HepG2 (cell line): ENCODE measurements around the gene PARD3. TPM values are rescaled to one million over a fixed set of nuclear protein-coding genes. Genes with fewer than 3 reads are reported as not detected.
A peak's percentile ranks its signal among the peaks of the same experiment; 100 is the strongest.

Experiments used
- ATAC-seq: fragments of 200-7000 bp; cut with Tn5 transposase; 3 replicates; pipeline ENCODE4 v1.9.1; 2020; ENCODE audit warnings: mild to moderate bottlenecking, moderate library complexity
- BruUV-seq: library from RNA; stranded (reverse); fragments of 400-500 nt; replicated peaks from 2 replicates; lab custom pipeline; 2021; lab: Mats Ljungman, UMichigan
- CTCF ChIA-PET: fragments of 300-600 bp; formaldehyde crosslinking; extraction: SDS; loops from one replicate; lab custom pipeline; 2021; ENCODE audit warnings: low total read pairs, inconsistent platforms, low intra/inter-chr PET ratio; lab: Yijun Ruan, JAX
- POLR2A ChIA-PET: fragments of 350-600 bp; sonication (Branson Sonifier 250); formaldehyde crosslinking; loops from one replicate; lab custom pipeline; 2020; ENCODE audit warnings: antibody characterized with exemption, inconsistent platforms; lab: Yijun Ruan, JAX
- DNase-seq: peaks from one replicate; pipeline ENCODE4 v3.0.0-alpha.2; 2015; ENCODE audit warnings: low spot score
- FAIRE-seq: peaks from 3 replicates; lab custom pipeline; 2011; peaks lifted over from hg19 to GRCh38; lab: Jason Lieb, UNC
- H2AFZ ChIP-seq: one replicate; pipeline ENCODE4 v1.6.1; 2011; ENCODE audit warnings: low read length, inconsistent platforms
- H3K27ac ChIP-seq: fragments of 300-600 bp; 3 replicates; pipeline ENCODE4 v1.8.0; 2011; ENCODE audit warnings: mixed run types, mild to moderate bottlenecking, mixed read lengths, low read length, inconsistent platforms; ENCODE audit not compliant: insufficient read depth; ENCODE audit errors: extremely low read length
- H3K27me3 ChIP-seq, 2 experiments: fragments of 200-600 bp in 1 of 2; 2 replicates in 1 of 2; 3 replicates in 1 of 2; pipeline versions ENCODE4 v1.6.0 to v1.8.0; 2011; ENCODE audit warnings: low read length in 2 of 2, mild to moderate bottlenecking in 2 of 2, moderate library complexity in 2 of 2, inconsistent platforms in 1 of 2; ENCODE audit not compliant: insufficient read depth in 2 of 2, control insufficient read depth in 1 of 2
- H3K36me3 ChIP-seq, 2 experiments: fragments of 200-600 bp in 1 of 2; replicated peaks in 1 of 2; 2 replicates in 1 of 2; 3 replicates in 1 of 2; pipeline versions ENCODE4 v1.5.1 to v1.8.0; 2011; ENCODE audit warnings: low read length in 2 of 2, inconsistent platforms in 1 of 2; ENCODE audit not compliant: insufficient read depth in 2 of 2, control insufficient read depth in 1 of 2
- H3K4me1 ChIP-seq: 2 replicates; pipeline ENCODE4 v1.5.1; 2012; ENCODE audit warnings: low read length, inconsistent platforms; ENCODE audit not compliant: insufficient read depth
- H3K4me2 ChIP-seq: 2 replicates; pipeline ENCODE4 v1.6.0; 2011; ENCODE audit warnings: low read depth, low read length, inconsistent platforms
- H3K4me3 ChIP-seq, 3 experiments: fragments of 200-600 bp in 1 of 3; sonication (generic), shearing (Covaris generic) in 1 of 3; replicated peaks in 1 of 3; 2 replicates each; pipeline ENCODE4 v1.5.1; 2011 to 2016; ENCODE audit warnings: low read length in 3 of 3, inconsistent platforms in 2 of 3, low read depth in 2 of 3, mild to moderate bottlenecking in 2 of 3, control low read depth in 1 of 3, mixed read lengths in 1 of 3; ENCODE audit not compliant: insufficient read depth in 1 of 3
- H3K79me2 ChIP-seq: one replicate; pipeline ENCODE4 v1.6.1; 2011; ENCODE audit warnings: low read length, inconsistent platforms; ENCODE audit not compliant: insufficient read depth
- H3K9ac ChIP-seq: 2 replicates; pipeline ENCODE4 v1.6.0; 2011; ENCODE audit warnings: mild to moderate bottlenecking, low read depth, low read length, inconsistent platforms; ENCODE audit not compliant: insufficient read depth
- H3K9me3 ChIP-seq: 2 replicates; pipeline ENCODE4 v1.5.1; 2012; ENCODE audit warnings: mild to moderate bottlenecking, low read length
- H4K20me1 ChIP-seq: 2 replicates; pipeline ENCODE4 v1.6.0; 2011; ENCODE audit warnings: inconsistent platforms, mild to moderate bottlenecking, low read length, moderate library complexity; ENCODE audit not compliant: insufficient read depth
- CSRNP2 ChIP-seq: sonication (generic); formaldehyde crosslinking; conservative IDR thresholded peaks from 2 replicates; pipeline ENCODE4 v1.8.0; 2022; ENCODE audit warnings: low read depth, missing genetic modification reagents
- FOXP1 ChIP-seq, 2 experiments: fragments of 450-650 bp in 1 of 2; IDR thresholded peaks; 2 replicates each; pipeline ENCODE4 v1.6.1; 2017 to 2018; ENCODE audit warnings: antibody characterized with exemption in 1 of 2
- FOXP4 ChIP-seq: sonication (generic); formaldehyde crosslinking; IDR thresholded peaks from 2 replicates; pipeline ENCODE4 v1.4.0; 2020; ENCODE audit warnings: missing genetic modification reagents
- GATAD1 ChIP-seq: IDR thresholded peaks from 2 replicates; pipeline ENCODE4 v1.6.1; 2016; ENCODE audit warnings: missing genetic modification reagents, missing compliant biosample characterization
- IRF9 ChIP-seq: sonication (generic); formaldehyde crosslinking; IDR thresholded peaks from 2 replicates; pipeline ENCODE4 v1.8.0; 2022; ENCODE audit warnings: missing genetic modification reagents, mild to moderate bottlenecking, borderline replicate concordance
- LCORL ChIP-seq, 2 experiments: fragments of 450-650 bp in 1 of 2; sonication (generic) in 1 of 2; formaldehyde crosslinking in 1 of 2; IDR thresholded peaks; 2 replicates each; pipeline versions ENCODE4 v1.5.0 to v1.6.1; 2017 to 2020; ENCODE audit warnings: antibody characterized with exemption in 1 of 2, missing genetic modification reagents in 1 of 2
- MAFF ChIP-seq: IDR thresholded peaks from 2 replicates; pipeline ENCODE4 v1.6.1; 2011; ENCODE audit warnings: low read depth, low read length, improper control_type of control experiment
- MAFK ChIP-seq, 2 experiments: IDR thresholded peaks in 1 of 2; conservative IDR thresholded peaks in 1 of 2; 2 replicates each; pipeline ENCODE4 v1.6.1; 2011; ENCODE audit warnings: improper control_type of control experiment in 2 of 2, low read length in 2 of 2
- NFE2L1 ChIP-seq: sonication (generic); formaldehyde crosslinking; IDR thresholded peaks from 2 replicates; pipeline ENCODE4 v1.4.0; 2020; ENCODE audit warnings: missing genetic modification reagents, mild to moderate bottlenecking, borderline replicate concordance
- PHF21A ChIP-seq: sonication (generic); formaldehyde crosslinking; IDR thresholded peaks from 2 replicates; pipeline ENCODE4 v1.5.0; 2020; ENCODE audit warnings: mild to moderate bottlenecking, missing genetic modification reagents
- SATB2 ChIP-seq: sonication (generic); formaldehyde crosslinking; IDR thresholded peaks from 2 replicates; pipeline ENCODE4 v1.5.0; 2020; ENCODE audit warnings: missing genetic modification reagents
- SP1 ChIP-seq, 2 experiments: fragments of 450-650 bp in 1 of 2; sonication (generic) in 1 of 2; formaldehyde crosslinking in 1 of 2; IDR thresholded peaks; 2 replicates each; pipeline versions ENCODE4 v1.4.0 to v1.6.1; 2016 to 2020; ENCODE audit warnings: missing genetic modification reagents in 1 of 2
- ZSCAN20 ChIP-seq: sonication (generic); formaldehyde crosslinking; IDR thresholded peaks from 2 replicates; pipeline ENCODE4 v1.4.0; 2020; ENCODE audit warnings: missing genetic modification reagents, mild to moderate bottlenecking, borderline replicate concordance
- WGBS: methylation state at CpG from one replicate; pipeline ENCODE4 v1.1.6; 2017; ENCODE audit warnings: low lambda C conversion rate; 5-methylcytosine and 5-hydroxymethylcytosine counted together
- in situ Hi-C: cut with HindIII; loops from 2 replicates; pipeline ENCODE4 v1.10.0; 2017; ENCODE audit warnings: low pct_unique_long_range_greater_than_20kb; ENCODE audit not compliant: extremely low pct_ligation_motif_present
- intact Hi-C: fragments of 100-400 bp; cut with micrococcal nuclease; formaldehyde crosslinking; loops from one replicate; pipeline ENCODE4 v1.10.0; 2022; ENCODE audit not compliant: unreplicated experiment
- polyA plus RNA-seq, 8 experiments: library from polyadenylated mRNA; depleted of rRNA in 3 of 8; stranded (reverse) in 7 of 8; unstranded in 1 of 8; fragments of >200 nt; fragmentation: Illumina TruSeq in 4 of 8; extraction: Trizol in 4 of 8; gene quantifications; 2 replicates each; pipeline versions ENCODE4 v1.2.1 to v1.2.3, GENCODE V29; 2011 to 2016; ENCODE audit warnings: low read depth in 4 of 8, missing spikeins in 1 of 8, mixed read lengths in 1 of 8; ENCODE audit not compliant: insufficient read depth in 1 of 8
- total RNA-seq, 5 experiments: library from RNA; depleted of rRNA; stranded (reverse); fragments of >200 nt; fragmentation: Illumina TruSeq; extraction: Trizol; gene quantifications; 2 replicates each; pipeline ENCODE4 v1.2.3, GENCODE V29; 2016; ENCODE audit warnings: low read depth in 1 of 5

Gene PARD3
- total and polyA plus RNA-seq, 2 of the 13 experiments (the other 11 are each of a cell fraction or from before 2014, with no cell fraction given), result 40.9 to 60.0 TPM

DNA sequence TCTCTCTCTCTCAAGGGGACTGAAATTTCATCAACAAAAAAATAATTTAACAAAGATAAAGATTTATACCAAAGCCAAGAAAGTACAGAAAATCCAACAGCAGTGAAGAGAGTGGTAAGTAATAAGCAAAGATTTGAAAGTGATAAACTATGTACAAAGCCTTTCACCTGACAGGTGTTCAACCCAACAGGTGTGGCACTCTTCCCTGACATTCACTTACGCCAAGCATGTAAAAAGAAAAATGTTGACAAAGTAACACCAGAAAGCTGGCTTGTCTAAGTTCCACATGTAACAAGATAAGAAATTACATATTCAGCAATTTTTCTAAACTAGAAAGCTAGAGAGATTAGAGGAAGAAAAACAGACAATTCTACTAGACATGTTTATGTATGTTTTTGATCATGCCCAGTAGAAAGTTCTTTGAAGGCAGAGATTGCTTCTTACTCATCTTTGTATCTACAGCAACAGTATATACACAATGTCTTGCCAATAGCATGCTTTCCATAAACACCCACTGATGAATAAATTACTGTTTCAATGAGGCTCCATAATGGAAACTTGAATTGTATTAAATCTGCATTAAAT is 468.5 kb downstream of the PARD3 start:
- Histone ChIP-seq H3K4me2 (no peak overlapping the region), H3K4me1 (peaks cover 36% of the 10 kb centered on the region), H3K9ac (no peak overlapping the region), H3K79me2 (no peaks in the 10 kb centered on the region), H3K36me3 (peaks cover 1 to 5% of the 10 kb centered on the region in 2 experiments; a peak in 4 of 5 replicates), H3K27ac (peak overlapping the region; percentile 79), H3K9me3 (no peaks in the 10 kb centered on the region), H3K4me3 (no peak overlapping the region), H4K20me1 (no peaks in the 10 kb centered on the region), H2AFZ (no peak overlapping the region), H3K27me3 (no peaks in the 10 kb centered on the region)
- no peak for FAIRE-seq
- ChIA-PET POLR2A (no interaction called here), CTCF (no interaction called here)
- BruUV-seq, result no TSS peak
- in situ Hi-C loops, result no loop called here
- DNase-seq, result no peak
- intact Hi-C loops, result no loop called here
- TF ChIP-seq MAFK (conservative IDR thresholded peaks at IDR 0.05 in 1 of 2, IDR thresholded peaks at IDR 0.05 in 1 of 2; ENCODE audit: low read length in 2 of 2) (peak; percentile 92 to 94), MAFF (peak; percentile 89), ZSCAN20 (CRISPR knock-in tag) (no peak)
- 100% methylated on average over 1 of the region's 1 CpG for WGBS
- ATAC-seq, result no peak

- Histone ChIP-seq H3K79me2 (no peaks in the 10 kb centered on the region), H3K9ac (peak overlapping the region; percentile 42), H3K4me2 (peak overlapping the region; percentile 52; the same call in 1 of the 2 replicates), H4K20me1 (no peaks in the 10 kb centered on the region), H3K36me3 (peaks cover 4 to 6% of the 10 kb centered on the region in 2 experiments), H3K27ac (peak overlapping the region; percentile 79), H2AFZ (no peak overlapping the region), H3K9me3 (no peaks in the 10 kb centered on the region), H3K27me3 (no peaks in the 10 kb centered on the region), H3K4me1 (peaks cover 40% of the 10 kb centered on the region), H3K4me3 (no peak overlapping the region)
- POLR2A ChIA-PET, result no interaction called here
- peak; percentile 82 for DNase-seq
- intact Hi-C loops (no loop called here), in situ Hi-C loops (no loop called here)
- CTCF ChIA-PET, result no interaction called here
- BruUV-seq, result no TSS peak
- ATAC-seq, result peak; percentile 94
- 16% methylated on average over 5 of the region's 5 CpGs for WGBS
- peak; percentile 59 for FAIRE-seq
- TF ChIP-seq GATAD1 (no peak), NFE2L1 (CRISPR knock-in tag) (no peak), LCORL (IDR thresholded peaks at IDR 0.05) (peak; percentile 87; the same call in 1 of the 2 replicates), LCORL (CRISPR knock-in tag; IDR thresholded peaks at IDR 0.05) (peak; percentile 63), SATB2 (CRISPR knock-in tag) (no peak), FOXP4 (CRISPR knock-in tag) (peak; percentile 84), IRF9 (CRISPR knock-in tag) (no peak), CSRNP2 (CRISPR knock-in tag) (no peak), FOXP1 (IDR thresholded peaks at IDR 0.05) (peak; percentile 79), FOXP1 (CRISPR knock-in tag; IDR thresholded peaks at IDR 0.05) (peak; percentile 81), PHF21A (CRISPR knock-in tag) (no peak), SP1 (IDR thresholded peaks at IDR 0.05) (no peak), SP1 (CRISPR knock-in tag; IDR thresholded peaks at IDR 0.05) (no peak)
Observed at GRCh38 chr10:34345383-34345782, 469.7 kb downstream of the PARD3 start.
